Measurements from ENCODE around the gene SRRT.

GRCh38 chr7:100867040-100867775 is 7.7 kb upstream of the SRRT start, which contains the start of gene TRIP6:
- TF ChIP-seq EZH2 (IDR thresholded peaks at IDR 0.05; ENCODE audit: borderline replicate concordance, insufficient read depth, low read length, poor library complexity, severe bottlenecking) (no peak), REST (IDR thresholded peaks at IDR 0.05; ENCODE audit: borderline replicate concordance) (no peak), RAD21 (conservative IDR thresholded peaks at IDR 0.05) (no peak), POLR2AphosphoS5 (IDR thresholded peaks at IDR 0.05) (no peak), EP300 (conservative IDR thresholded peaks at IDR 0.05; ENCODE audit: poor library complexity, severe bottlenecking) (no peak)
- TF ChIP-seq, protein P1, sequence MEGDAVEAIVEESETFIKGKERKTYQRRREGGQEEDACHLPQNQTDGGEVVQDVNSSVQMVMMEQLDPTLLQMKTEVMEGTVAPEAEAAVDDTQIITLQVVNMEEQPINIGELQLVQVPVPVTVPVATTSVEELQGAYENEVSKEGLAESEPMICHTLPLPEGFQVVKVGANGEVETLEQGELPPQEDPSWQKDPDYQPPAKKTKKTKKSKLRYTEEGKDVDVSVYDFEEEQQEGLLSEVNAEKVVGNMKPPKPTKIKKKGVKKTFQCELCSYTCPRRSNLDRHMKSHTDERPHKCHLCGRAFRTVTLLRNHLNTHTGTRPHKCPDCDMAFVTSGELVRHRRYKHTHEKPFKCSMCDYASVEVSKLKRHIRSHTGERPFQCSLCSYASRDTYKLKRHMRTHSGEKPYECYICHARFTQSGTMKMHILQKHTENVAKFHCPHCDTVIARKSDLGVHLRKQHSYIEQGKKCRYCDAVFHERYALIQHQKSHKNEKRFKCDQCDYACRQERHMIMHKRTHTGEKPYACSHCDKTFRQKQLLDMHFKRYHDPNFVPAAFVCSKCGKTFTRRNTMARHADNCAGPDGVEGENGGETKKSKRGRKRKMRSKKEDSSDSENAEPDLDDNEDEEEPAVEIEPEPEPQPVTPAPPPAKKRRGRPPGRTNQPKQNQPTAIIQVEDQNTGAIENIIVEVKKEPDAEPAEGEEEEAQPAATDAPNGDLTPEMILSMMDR (IDR thresholded peaks at IDR 0.05; ENCODE audit: poor library complexity, severe bottlenecking), result no peak

Measured in neural cell (in vitro differentiated cells).